ENCODE results near the gene ZNF66.
"Not testable (repeated sequence)": the region's sequence is repeated elsewhere in the genome, so short reads cannot be mapped to it uniquely, and the experiment has no call there.

ZNF66 gene

DNA sequence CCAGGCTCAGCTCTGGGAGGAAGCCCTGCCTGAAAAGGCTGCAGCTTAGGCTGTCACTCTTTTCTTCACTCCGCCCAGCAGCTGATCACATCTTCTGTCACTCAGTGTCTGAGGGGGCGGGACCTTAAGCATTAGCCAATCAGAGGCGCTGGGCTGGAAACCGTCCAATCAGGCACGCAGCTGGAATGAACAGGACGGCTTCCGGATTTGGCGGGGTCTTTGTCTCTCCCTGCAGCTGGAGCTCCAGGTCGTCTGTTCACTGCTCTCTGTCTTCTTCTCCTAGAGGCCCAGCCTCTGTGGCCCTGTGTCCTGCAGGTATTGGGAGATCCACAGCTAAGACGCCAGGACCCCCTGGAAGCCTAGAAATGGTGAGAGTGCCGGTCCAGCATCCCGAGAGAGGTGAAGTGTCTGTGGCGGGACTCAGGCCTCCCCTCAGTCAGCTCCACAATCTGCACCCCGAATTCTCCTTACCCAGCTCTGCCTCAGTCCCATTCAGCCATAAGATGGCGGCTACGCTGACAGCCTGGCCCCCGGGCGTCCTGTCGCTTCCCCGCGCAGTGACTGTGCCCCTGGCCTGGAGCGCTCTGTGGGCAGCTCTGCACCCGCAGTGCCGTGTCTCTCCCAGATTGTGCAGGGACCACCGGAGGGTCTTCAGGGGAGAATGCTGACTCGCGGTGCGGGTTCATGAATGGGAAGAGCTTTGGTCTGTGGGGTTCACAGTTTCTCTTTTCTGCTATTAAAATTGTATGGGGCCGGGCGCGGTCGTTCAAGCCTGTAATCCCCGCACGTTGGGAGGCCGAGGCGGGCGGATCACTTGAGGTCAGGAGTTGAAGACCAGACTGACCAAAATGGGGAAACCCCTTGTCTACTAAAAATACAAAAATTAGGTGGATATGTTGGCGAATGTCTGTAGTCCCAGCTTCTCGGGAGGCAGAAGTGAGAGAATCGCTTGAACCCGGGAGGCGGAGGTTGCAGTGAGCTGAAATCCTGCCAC, at the start of gene ZNF66:
Gene ZNF66, plus strand, starts transcription at position 222 of the 994 bp plus-strand sequence. Its CDS starts 144 bp downstream, at position 366.
- DNase-seq: peak; percentile 91

DNA sequence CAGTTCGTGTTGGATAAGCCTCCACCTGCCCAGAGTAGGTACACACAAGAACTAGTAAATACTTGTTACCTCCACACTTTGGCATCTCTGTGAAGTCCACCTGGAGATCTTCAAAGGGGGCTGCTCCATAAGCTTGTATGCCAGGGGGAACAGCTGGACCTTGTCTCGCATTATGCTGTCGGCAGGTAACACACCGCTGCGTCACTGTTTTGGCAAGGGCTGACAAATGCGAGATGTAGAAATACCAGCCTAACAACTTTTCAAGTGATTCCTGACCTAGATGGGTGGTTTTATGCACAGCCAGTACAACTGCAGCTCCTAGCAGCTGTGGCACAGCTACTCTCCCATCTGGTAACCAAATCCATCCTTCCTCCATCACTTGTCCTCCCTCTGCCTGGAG, 25.9 kb upstream of the ZNF66 start:
- DNase-seq: not testable (repeated sequence)

DNA sequence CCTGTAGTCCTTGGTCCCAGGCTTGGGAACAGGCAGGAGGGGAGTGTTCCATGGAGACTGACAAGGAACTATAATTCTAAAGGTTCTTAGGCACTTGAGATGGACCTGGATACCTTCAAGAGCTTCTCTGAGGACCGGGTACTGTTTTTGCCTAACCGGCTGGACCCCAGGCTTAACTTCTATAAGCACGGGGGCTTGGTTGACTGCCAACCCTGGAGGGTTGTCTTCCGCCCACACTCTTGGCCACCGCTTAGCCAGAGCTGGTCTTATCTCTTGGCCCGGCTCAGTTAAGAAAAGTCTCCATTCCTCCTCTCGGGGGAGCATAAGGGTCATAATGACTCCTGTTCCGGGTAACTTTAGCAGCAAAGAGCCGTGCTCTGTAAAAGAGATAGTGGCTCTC, 23.8 kb upstream of the ZNF66 start:
- not testable (repeated sequence) for DNase-seq

DNA sequence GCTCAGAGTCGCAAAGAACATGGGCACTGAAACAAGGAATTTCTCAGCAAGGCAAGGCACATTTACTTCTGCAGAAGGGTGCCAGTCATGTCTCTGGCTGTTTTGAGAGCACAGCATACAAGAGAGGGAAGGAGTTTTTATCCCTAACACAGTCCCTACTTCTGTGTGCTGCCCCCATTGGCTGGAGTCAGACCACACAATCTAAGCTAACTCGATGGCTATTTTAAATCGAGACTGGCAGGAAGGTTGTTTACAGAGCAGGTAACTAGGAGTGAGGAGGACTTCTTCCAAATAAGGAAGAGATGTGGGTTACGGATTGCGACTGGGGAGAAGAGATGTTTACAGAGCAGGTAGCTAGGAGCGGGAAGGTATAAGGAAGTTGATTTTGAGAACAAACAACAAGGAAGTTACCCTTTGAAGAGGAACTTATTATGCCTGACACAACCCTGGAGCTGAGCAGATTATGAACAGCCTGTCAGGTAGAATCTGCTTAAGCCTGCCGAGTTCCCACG, 6.8 kb upstream of the ZNF66 start:
- DNase-seq: not testable (repeated sequence)

DNA sequence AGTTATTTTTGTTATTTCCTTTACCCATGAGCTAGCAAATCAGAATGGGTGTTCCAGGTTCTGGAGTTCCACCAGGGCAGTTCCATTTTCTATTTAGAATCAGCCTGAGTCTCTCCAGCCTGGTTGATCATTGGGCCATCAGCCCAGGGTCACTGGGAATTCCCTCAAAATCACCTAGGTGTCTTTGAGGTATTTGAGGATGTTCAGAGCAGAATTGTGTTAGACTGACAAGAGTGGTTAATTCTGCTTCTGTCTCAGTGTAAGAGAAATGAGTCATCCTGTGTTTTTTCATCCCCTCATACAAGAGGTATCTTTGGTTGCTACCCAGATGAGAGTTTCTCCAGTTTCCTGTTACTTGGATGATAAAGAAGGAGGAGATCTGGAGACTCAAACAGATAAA, 11.7 kb downstream of the ZNF66 start:
- DNase-seq: no peak

DNA sequence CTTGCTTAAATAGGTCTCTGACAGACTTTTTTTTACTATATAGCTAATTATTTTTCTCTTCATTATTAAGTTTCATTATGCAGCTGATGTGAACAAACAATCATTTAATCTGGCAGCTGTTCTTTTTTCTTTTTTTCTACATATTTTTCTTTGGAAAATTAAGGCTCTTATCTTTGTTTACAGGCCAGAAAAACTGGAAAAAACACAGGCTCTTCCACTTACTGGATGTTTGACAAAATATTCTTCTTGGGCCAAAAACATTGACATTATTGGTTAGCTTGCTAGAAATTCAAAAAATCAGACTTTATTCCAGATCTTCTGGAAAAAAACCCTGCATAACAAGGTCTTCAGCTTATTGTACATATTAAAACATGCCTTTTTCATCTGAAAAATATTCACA, 15.7 kb downstream of the ZNF66 start:
- no peak for DNase-seq

DNA sequence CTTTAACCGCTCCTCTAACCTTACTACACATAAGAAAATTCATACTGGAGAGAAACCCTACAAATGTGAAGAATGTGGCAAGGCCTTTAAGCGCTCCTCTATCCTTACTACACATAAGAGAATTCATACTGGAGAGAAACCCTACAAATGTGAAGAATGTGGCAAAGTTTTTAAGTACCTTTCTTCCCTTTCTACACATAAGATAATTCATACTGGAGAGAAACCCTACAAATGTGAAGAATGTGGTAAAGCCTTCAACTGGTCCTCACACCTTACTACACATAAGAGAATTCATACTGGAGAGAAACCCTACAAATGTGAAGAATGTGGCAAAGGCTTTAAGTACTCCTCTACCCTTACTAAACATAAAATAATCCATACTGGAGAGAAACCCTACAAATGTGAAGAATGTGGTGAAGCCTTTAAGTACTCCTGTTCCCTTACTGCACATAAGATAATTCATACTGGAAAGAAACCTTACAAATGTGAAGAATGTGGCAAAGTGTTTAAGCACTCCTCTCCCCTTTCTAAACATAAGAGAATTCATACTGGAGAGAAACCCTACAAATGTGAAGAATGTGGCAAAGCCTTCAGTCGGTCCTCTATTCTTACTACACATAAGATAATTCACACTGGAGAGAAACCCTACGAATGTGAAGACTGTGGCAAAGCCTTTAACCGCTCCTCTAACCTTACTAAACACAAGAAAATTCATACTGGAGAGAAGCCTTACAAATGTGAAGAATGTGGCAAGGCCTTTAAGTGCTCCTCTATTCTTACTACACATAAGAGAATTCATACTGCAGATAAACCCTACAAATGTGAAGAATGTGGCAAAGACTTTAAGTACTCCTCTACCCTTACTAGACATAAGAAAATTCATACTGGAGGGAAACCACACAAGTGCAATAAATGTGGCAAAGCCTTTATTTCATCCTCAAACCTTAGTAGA, 30.5 kb downstream of the ZNF66 start:
- not testable (repeated sequence) for DNase-seq

DNA sequence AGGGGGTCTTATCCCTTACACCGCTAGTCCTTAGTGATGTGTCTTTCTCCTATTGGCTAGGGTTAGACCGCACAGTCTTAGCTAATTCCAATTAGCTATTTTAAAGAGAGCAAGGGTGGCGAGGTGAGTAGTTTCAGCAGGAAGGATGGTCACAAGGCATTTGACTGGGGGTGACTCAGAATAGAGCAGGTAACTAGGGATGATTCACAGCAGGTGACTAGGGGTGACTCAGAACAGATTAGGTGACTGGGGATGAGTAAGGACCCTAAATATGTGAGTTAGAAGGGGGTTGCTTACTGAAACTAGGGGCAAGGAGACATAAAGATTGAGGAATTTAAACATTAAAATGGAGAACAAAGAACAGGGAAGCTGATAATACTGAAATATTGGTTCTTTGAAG, 64.3 kb downstream of the ZNF66 start:
- DNase-seq: no peak

All from activated CD4-positive, CD25-positive, alpha-beta regulatory T cell treated with anti-CD3 and anti-CD28 coated beads, Interleukin-2, amount 50 U/mL, for 72 hours (primary cell).